Ovary (tissue), 3 donors: ENCODE data around the gene BORCS6.

ENCODE experiments used
- EP300 ChIP-seq: sonication (generic); formaldehyde crosslinking; IDR thresholded peaks from one replicate; pipeline ENCODE4 v1.6.1; 2017; ENCODE audit warnings: antibody characterized with exemption
- POLR2A ChIP-seq: fragments of 450-650 bp; IDR thresholded peaks from one replicate; pipeline ENCODE4 v1.6.1; 2017; ENCODE audit warnings: antibody characterized with exemption, mild to moderate bottlenecking, moderate library complexity
- TF ChIP-seq, protein P1 (sequence below), 3 donors: fragments of 450-650 bp in 2 of 3; fragments of 200-600 bp in 1 of 3; IDR thresholded peaks; one replicate each; pipeline versions ENCODE4 v1.5.1 to v1.8.0; 2016 to 2022; ENCODE audit warnings: antibody characterized with exemption in 3 of 3, mild to moderate bottlenecking in 1 of 3
- donor health status: DM: no; HTN: no; CAD: no.

DNA sequence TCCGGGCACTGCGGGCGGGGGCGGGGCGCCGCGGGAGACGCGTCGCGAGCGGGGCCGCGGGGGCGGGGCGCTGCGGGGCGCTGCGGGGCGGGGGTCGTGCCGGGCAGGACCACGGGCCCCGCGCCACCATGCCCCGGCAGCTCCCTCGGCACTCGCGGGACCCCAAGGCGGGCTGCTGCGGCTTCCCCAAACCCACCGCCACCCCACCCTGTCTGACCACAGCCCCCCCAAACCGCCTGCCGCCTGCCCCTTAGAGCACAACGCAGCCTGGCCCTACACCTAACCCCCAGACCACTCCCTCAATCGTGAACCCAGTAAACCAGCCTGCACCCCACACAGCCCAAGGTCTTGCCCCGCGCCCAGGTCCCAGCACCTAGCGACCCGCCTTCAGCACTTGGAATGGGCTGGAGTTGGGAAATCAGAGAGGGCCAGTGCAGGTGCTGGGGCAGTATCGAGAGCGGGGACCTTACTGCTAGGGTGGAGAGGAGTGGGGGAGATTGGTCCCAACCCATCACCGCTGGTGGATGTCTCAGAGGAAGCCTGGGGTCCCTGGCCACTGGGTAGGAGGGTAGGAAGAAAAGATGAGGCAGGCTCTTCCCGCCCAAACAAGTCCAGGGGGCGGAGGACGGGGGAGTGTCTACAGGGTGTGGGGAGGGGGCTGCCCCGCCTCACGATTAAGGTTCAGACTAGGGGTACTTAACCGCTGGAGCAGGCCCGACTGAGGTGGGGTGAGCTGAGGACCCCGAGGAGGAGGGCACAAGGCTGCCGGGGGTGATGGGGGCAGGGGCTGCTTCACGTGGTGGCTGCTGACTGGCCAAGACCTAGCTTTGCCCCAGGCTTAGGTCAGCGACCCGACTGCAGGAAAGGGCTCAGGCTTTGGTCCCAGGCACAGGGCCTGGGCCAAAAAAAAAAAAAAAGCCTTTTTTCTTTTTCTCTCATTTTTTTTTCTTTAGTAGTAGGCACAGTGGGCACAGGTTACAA, 26.7 kb downstream of the BORCS6 start:
- TF ChIP-seq, protein P1, sequence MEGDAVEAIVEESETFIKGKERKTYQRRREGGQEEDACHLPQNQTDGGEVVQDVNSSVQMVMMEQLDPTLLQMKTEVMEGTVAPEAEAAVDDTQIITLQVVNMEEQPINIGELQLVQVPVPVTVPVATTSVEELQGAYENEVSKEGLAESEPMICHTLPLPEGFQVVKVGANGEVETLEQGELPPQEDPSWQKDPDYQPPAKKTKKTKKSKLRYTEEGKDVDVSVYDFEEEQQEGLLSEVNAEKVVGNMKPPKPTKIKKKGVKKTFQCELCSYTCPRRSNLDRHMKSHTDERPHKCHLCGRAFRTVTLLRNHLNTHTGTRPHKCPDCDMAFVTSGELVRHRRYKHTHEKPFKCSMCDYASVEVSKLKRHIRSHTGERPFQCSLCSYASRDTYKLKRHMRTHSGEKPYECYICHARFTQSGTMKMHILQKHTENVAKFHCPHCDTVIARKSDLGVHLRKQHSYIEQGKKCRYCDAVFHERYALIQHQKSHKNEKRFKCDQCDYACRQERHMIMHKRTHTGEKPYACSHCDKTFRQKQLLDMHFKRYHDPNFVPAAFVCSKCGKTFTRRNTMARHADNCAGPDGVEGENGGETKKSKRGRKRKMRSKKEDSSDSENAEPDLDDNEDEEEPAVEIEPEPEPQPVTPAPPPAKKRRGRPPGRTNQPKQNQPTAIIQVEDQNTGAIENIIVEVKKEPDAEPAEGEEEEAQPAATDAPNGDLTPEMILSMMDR (IDR thresholded peaks at IDR 0.05), result no peak
- TF ChIP-seq EP300 (no peak), POLR2A (no peak)
